Kidney capillary endothelial cell (primary cell): ENCODE results near the gene GGT7.
"Not testable (repeated sequence)": the region's sequence is repeated elsewhere in the genome, so short reads cannot be mapped to it uniquely, and the experiment has no call there.

Experiments used
- DNase-seq: peaks from one replicate; pipeline ENCODE4 v3.0.0-alpha.2; 2018; ENCODE audit warnings: low spot score

Gene GGT7

GRCh38 chr20:34848597-34848996, 24.1 kb downstream of the GGT7 start:
- DNase-seq, result no peak

- no peak for DNase-seq
Measured at GRCh38 chr20:34843421-34843820, 29.2 kb downstream of the GGT7 start.

- DNase-seq, result no peak
Measured at GRCh38 chr20:34842143-34842542, 30.5 kb downstream of the GGT7 start.

GRCh38 chr20:34834459-34834893, 38.2 kb downstream of the GGT7 start:
- DNase-seq, result peak; percentile 63

GRCh38 chr20:34831936-34832335, 40.7 kb downstream of the GGT7 start:
- DNase-seq, result no peak

- no peak for DNase-seq
Measured at GRCh38 chr20:34829191-34829590, 43.5 kb downstream of the GGT7 start.

GRCh38 chr20:34825530-34826362, 46.9 kb downstream of the GGT7 start, which contains the start of gene NCOA6:
NCOA6 (minus strand) TSS chr20:34825651; CDS start chr20:34782355, 43,296 bp downstream.
- DNase-seq, result peak; percentile 71

GRCh38 chr20:34824806-34825529, 47.7 kb downstream of the GGT7 start:
- peak; percentile 29 for DNase-seq

GRCh38 chr20:34824452-34824805, 48.2 kb downstream of the GGT7 start:
- peak; percentile 11 for DNase-seq

GRCh38 chr20:34824026-34824425, 48.6 kb downstream of the GGT7 start:
- DNase-seq, result no peak

- no peak for DNase-seq
Measured at GRCh38 chr20:34820805-34821578, 51.7 kb downstream of the GGT7 start.

- DNase-seq, result no peak
Measured at GRCh38 chr20:34817801-34818200, 54.9 kb downstream of the GGT7 start.

GRCh38 chr20:34817072-34817471, 55.6 kb downstream of the GGT7 start:
- no peak for DNase-seq

- DNase-seq, result no peak
Measured at GRCh38 chr20:34815636-34816035, 57.0 kb downstream of the GGT7 start.

- DNase-seq, result no peak
Measured at GRCh38 chr20:34808583-34808982, 64.1 kb downstream of the GGT7 start.

GRCh38 chr20:34807944-34808465, 64.7 kb downstream of the GGT7 start:
- not testable (repeated sequence) for DNase-seq

GRCh38 chr20:34806255-34806654, 66.4 kb downstream of the GGT7 start:
- DNase-seq, result no peak

GRCh38 chr20:34798871-34799270, 73.8 kb downstream of the GGT7 start:
- DNase-seq, result no peak

GRCh38 chr20:34798328-34798727, 74.3 kb downstream of the GGT7 start:
- no peak for DNase-seq

- no peak for DNase-seq
Measured at GRCh38 chr20:34797012-34797995, 75.4 kb downstream of the GGT7 start.
